ENCODE data around the gene TCP10L. TPM values are rescaled to one million over a fixed set of nuclear protein-coding genes. Genes with fewer than 3 reads are reported as not detected.

Gene TCP10L
- total and polyA plus RNA-seq, 2 of the 13 experiments (the other 11 are each of a cell fraction or from before 2014, with no cell fraction given): 0.90 to 2.4 TPM

- in situ Hi-C loops (cut with HindIII; ENCODE audit: extremely low pct_ligation_motif_present, low pct_unique_long_range_greater_than_20kb): no loop called here
- no peak for ATAC-seq
- Histone ChIP-seq H3K9me3 (ENCODE audit: low read length) (no peaks in the 10 kb centered on the region), H3K4me1 (ENCODE audit: insufficient read depth, low read length) (peaks cover 35% of the 10 kb centered on the region), H2AFZ (ENCODE audit: low read length) (no peak overlapping the region), H3K27ac (ENCODE audit: extremely low read length, insufficient read depth, low read length) (no peak overlapping the region), H3K79me2 (ENCODE audit: insufficient read depth, low read length) (no peaks in the 10 kb centered on the region), H3K4me3 (replicated peaks in 1 of 3; ENCODE audit: insufficient read depth in 1 of 3, low read depth in 2 of 3, low read length in 3 of 3) (no peak overlapping the region), H3K36me3 (replicated peaks in 1 of 2; ENCODE audit: control insufficient read depth in 1 of 2, insufficient read depth in 2 of 2, low read length in 2 of 2) (no peaks in the 10 kb centered on the region), H3K9ac (ENCODE audit: insufficient read depth, low read depth, low read length) (no peak overlapping the region), H3K4me2 (ENCODE audit: low read depth, low read length) (no peak overlapping the region), H3K27me3 (ENCODE audit: control insufficient read depth in 1 of 2, insufficient read depth in 2 of 2, low read length in 2 of 2) (no peaks in the 10 kb centered on the region), H4K20me1 (ENCODE audit: insufficient read depth, low read length) (no peaks in the 10 kb centered on the region)
- ChIA-PET POLR2A (no interaction called here), CTCF (ENCODE audit: low intra/inter-chr PET ratio, low total read pairs) (no interaction called here)
- intact Hi-C loops (cut with micrococcal nuclease; ENCODE audit: unreplicated experiment): loop anchor here (10.0 kb wide), 1 partner anchor 81 kb away; no protein-coding TSS in a partner anchor
- no peak for DNase-seq (ENCODE audit: low spot score)
- WGBS (ENCODE audit: low lambda C conversion rate): 74% methylated on average over 8 of the region's 8 CpGs
- no peak for FAIRE-seq
- TF ChIP-seq SP2 (CRISPR knock-in tag; IDR thresholded peaks at IDR 0.05): no peak
- no peak for TF ChIP-seq ZNF567 (CRISPR knock-in tag; IDR thresholded peaks at IDR 0.05; ENCODE audit: borderline replicate concordance)
- TF ChIP-seq SMAD1 (CRISPR knock-in tag; IDR thresholded peaks at IDR 0.05; ENCODE audit: borderline replicate concordance, low read depth): no peak
- TF ChIP-seq KDM5A (IDR thresholded peaks at IDR 0.05; ENCODE audit: borderline replicate concordance, low read length): no peak
- TF ChIP-seq AHDC1 (CRISPR knock-in tag; IDR thresholded peaks at IDR 0.05; ENCODE audit: borderline replicate concordance): no peak
- no peak for TF ChIP-seq CREM (IDR thresholded peaks at IDR 0.05)
- no peak for TF ChIP-seq CREM (CRISPR knock-in tag; IDR thresholded peaks at IDR 0.05)
- TF ChIP-seq ZNF30 (CRISPR knock-in tag; IDR thresholded peaks at IDR 0.05): no peak
- no peak for TF ChIP-seq USF2 (IDR thresholded peaks at IDR 0.05; ENCODE audit: low read depth, low read length)
- no peak for TF ChIP-seq USF2 (CRISPR knock-in tag; IDR thresholded peaks at IDR 0.05; ENCODE audit: borderline replicate concordance)
- no peak for TF ChIP-seq BCL3 (CRISPR knock-in tag; IDR thresholded peaks at IDR 0.05)
- TF ChIP-seq MLX (CRISPR knock-in tag; IDR thresholded peaks at IDR 0.05): no peak
- no peak for TF ChIP-seq ZNF552 (CRISPR knock-in tag; IDR thresholded peaks at IDR 0.05; ENCODE audit: borderline replicate concordance)
- no peak for TF ChIP-seq ZZZ3 (CRISPR knock-in tag; IDR thresholded peaks at IDR 0.05; ENCODE audit: borderline replicate concordance)
- BruUV-seq (replicated peaks): no TSS peak
Observed at GRCh38 chr21:32523988-32524719, 61.2 kb downstream of the TCP10L start.

Measured in HepG2 (cell line).